HepG2 (cell line): Measurements from ENCODE around the gene TMEM167A.

ENCODE experiments used
- FOXJ3 ChIP-seq: sonication (generic); formaldehyde crosslinking; IDR thresholded peaks from 2 replicates; pipeline ENCODE4 v1.4.0; 2020; ENCODE audit warnings: missing genetic modification reagents, mild to moderate bottlenecking, borderline replicate concordance
- GLI4 ChIP-seq: sonication (generic); formaldehyde crosslinking; IDR thresholded peaks from 2 replicates; pipeline ENCODE4 v1.5.1; 2020; ENCODE audit warnings: missing genetic modification reagents, mild to moderate bottlenecking, moderate library complexity, borderline replicate concordance
- KAT7 ChIP-seq: IDR thresholded peaks from 2 replicates; pipeline ENCODE4 v1.6.1; 2018; ENCODE audit warnings: borderline replicate concordance, missing compliant biosample characterization
- MAFF ChIP-seq: IDR thresholded peaks from 2 replicates; pipeline ENCODE4 v1.6.1; 2011; ENCODE audit warnings: low read depth, low read length, improper control_type of control experiment
- NFYB ChIP-seq: sonication (generic); formaldehyde crosslinking; IDR thresholded peaks from 2 replicates; pipeline ENCODE4 v1.4.0; 2020; ENCODE audit warnings: missing genetic modification reagents
- POLR2A ChIP-seq, 2 experiments: IDR thresholded peaks; 2 replicates each; pipeline ENCODE4 v1.6.1; 2011; ENCODE audit warnings: low read depth in 2 of 2, low read length in 2 of 2, mild to moderate bottlenecking in 1 of 2, moderate library complexity in 1 of 2; ENCODE audit not compliant: insufficient read depth in 1 of 2
- SMC3 ChIP-seq: IDR thresholded peaks from 2 replicates; pipeline ENCODE4 v1.6.1; 2011; ENCODE audit warnings: low read length, improper control_type of control experiment
- TAF1 ChIP-seq: sonication (generic); formaldehyde crosslinking; IDR thresholded peaks from 2 replicates; pipeline ENCODE4 v1.4.0; 2020; ENCODE audit warnings: missing genetic modification reagents
- ZNF136 ChIP-seq: sonication (generic); formaldehyde crosslinking; IDR thresholded peaks from 2 replicates; pipeline ENCODE4 v1.8.1; 2022; ENCODE audit warnings: low read depth, mild to moderate bottlenecking, moderate library complexity, missing genetic modification reagents
- ZNF788 ChIP-seq: sonication (generic); formaldehyde crosslinking; IDR thresholded peaks from 2 replicates; pipeline ENCODE4 v1.5.0; 2020; ENCODE audit warnings: mild to moderate bottlenecking, missing genetic modification reagents, borderline replicate concordance
- TF ChIP-seq, protein P1 (sequence below): sonication (generic); formaldehyde crosslinking; IDR thresholded peaks from 2 replicates; pipeline ENCODE4 v1.5.0; 2020; ENCODE audit warnings: mild to moderate bottlenecking, missing genetic modification reagents, moderate library complexity
- TF ChIP-seq, protein P2 (sequence below): sonication (generic); formaldehyde crosslinking; IDR thresholded peaks from 2 replicates; pipeline ENCODE4 v1.8.0; 2022; ENCODE audit warnings: missing genetic modification reagents, mild to moderate bottlenecking, borderline replicate concordance
- TF ChIP-seq, protein P3 (sequence below), 2 experiments: IDR thresholded peaks; 2 replicates each; pipeline ENCODE4 v1.6.1; 2011 to 2012; ENCODE audit warnings: low read length in 2 of 2, borderline replicate concordance in 1 of 2, low read depth in 1 of 2, mild to moderate bottlenecking in 1 of 2, moderate library complexity in 1 of 2
- TF ChIP-seq, protein P4 (sequence below): sonication (generic); formaldehyde crosslinking; IDR thresholded peaks from 2 replicates; pipeline ENCODE4 v1.4.0; 2020; ENCODE audit warnings: mild to moderate bottlenecking, low read depth, missing genetic modification reagents

DNA sequence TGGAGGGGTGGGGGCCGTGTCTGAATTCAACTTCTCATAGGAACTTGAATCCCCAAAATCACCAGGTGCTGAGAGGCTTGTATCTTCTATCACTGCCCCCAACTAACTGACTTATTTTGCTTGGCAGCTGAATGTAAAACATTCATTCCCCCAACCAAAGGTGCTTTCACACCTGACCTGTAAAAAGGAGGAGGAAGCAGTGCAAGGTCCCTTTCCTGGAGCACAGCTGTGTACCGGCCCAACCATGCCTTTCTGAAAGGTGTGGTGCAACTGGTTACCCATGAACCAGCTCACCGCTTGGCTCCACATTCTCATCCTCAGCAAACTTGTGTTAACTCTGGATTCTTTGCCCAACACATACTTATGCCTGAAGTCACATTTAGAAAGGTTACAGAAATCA is 34.7 kb downstream of the TMEM167A start:
- TF ChIP-seq ZNF788 (CRISPR knock-in tag) (no peak), FOXJ3 (CRISPR knock-in tag) (no peak), POLR2A (IDR thresholded peaks at IDR 0.05; ENCODE audit: insufficient read depth in 1 of 2, low read depth in 2 of 2, low read length in 2 of 2) (no peak), ZNF136 (CRISPR knock-in tag) (no peak), KAT7 (CRISPR knock-in tag) (no peak), MAFF (no peak), SMC3 (no peak), NFYB (CRISPR knock-in tag) (no peak), GLI4 (CRISPR knock-in tag) (no peak), TAF1 (CRISPR knock-in tag) (no peak)
- TF ChIP-seq, protein P1, sequence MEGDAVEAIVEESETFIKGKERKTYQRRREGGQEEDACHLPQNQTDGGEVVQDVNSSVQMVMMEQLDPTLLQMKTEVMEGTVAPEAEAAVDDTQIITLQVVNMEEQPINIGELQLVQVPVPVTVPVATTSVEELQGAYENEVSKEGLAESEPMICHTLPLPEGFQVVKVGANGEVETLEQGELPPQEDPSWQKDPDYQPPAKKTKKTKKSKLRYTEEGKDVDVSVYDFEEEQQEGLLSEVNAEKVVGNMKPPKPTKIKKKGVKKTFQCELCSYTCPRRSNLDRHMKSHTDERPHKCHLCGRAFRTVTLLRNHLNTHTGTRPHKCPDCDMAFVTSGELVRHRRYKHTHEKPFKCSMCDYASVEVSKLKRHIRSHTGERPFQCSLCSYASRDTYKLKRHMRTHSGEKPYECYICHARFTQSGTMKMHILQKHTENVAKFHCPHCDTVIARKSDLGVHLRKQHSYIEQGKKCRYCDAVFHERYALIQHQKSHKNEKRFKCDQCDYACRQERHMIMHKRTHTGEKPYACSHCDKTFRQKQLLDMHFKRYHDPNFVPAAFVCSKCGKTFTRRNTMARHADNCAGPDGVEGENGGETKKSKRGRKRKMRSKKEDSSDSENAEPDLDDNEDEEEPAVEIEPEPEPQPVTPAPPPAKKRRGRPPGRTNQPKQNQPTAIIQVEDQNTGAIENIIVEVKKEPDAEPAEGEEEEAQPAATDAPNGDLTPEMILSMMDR (CRISPR knock-in tag): no peak
- TF ChIP-seq, protein P2, sequence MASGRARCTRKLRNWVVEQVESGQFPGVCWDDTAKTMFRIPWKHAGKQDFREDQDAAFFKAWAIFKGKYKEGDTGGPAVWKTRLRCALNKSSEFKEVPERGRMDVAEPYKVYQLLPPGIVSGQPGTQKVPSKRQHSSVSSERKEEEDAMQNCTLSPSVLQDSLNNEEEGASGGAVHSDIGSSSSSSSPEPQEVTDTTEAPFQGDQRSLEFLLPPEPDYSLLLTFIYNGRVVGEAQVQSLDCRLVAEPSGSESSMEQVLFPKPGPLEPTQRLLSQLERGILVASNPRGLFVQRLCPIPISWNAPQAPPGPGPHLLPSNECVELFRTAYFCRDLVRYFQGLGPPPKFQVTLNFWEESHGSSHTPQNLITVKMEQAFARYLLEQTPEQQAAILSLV (CRISPR knock-in tag): no peak
- TF ChIP-seq, protein P3, sequence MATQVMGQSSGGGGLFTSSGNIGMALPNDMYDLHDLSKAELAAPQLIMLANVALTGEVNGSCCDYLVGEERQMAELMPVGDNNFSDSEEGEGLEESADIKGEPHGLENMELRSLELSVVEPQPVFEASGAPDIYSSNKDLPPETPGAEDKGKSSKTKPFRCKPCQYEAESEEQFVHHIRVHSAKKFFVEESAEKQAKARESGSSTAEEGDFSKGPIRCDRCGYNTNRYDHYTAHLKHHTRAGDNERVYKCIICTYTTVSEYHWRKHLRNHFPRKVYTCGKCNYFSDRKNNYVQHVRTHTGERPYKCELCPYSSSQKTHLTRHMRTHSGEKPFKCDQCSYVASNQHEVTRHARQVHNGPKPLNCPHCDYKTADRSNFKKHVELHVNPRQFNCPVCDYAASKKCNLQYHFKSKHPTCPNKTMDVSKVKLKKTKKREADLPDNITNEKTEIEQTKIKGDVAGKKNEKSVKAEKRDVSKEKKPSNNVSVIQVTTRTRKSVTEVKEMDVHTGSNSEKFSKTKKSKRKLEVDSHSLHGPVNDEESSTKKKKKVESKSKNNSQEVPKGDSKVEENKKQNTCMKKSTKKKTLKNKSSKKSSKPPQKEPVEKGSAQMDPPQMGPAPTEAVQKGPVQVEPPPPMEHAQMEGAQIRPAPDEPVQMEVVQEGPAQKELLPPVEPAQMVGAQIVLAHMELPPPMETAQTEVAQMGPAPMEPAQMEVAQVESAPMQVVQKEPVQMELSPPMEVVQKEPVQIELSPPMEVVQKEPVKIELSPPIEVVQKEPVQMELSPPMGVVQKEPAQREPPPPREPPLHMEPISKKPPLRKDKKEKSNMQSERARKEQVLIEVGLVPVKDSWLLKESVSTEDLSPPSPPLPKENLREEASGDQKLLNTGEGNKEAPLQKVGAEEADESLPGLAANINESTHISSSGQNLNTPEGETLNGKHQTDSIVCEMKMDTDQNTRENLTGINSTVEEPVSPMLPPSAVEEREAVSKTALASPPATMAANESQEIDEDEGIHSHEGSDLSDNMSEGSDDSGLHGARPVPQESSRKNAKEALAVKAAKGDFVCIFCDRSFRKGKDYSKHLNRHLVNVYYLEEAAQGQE (IDR thresholded peaks at IDR 0.05; ENCODE audit: borderline replicate concordance in 1 of 2, low read depth in 1 of 2, low read length in 2 of 2): no peak
- TF ChIP-seq, protein P4, sequence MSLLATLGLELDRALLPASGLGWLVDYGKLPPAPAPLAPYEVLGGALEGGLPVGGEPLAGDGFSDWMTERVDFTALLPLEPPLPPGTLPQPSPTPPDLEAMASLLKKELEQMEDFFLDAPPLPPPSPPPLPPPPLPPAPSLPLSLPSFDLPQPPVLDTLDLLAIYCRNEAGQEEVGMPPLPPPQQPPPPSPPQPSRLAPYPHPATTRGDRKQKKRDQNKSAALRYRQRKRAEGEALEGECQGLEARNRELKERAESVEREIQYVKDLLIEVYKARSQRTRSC: no peak
